ENCODE results near the gene TCF7L2.

DNA sequence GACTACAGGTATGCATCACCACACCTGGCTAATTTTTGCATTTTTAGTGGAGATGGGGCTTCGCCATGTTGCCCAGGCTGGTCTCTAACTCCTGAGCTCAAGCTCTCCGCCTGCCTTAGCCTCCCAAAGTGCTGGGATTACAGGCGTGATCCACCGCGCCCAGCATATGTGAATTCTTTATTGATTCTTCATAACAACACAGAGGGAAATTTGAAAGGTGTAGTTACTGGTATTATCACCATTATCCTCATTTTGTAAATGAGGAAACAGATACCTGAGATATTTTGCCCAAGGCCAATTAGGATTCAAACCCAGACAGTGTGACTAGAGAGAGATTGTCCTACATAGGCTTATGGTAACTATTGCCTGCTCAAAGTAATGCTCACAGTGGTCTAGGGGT lies 22.6 kb downstream of the TCF7L2 start:
- no peak; the same call in 1 of the 2 replicates for TF ChIP-seq POLR2AphosphoS5 (IDR thresholded peaks at IDR 0.05; ENCODE audit: low read depth, low read length)
- no peak for TF ChIP-seq REST (IDR thresholded peaks at IDR 0.05; ENCODE audit: insufficient read depth in 1 of 2, low read depth in 2 of 2, low read length in 2 of 2)
- TF ChIP-seq SIN3A (IDR thresholded peaks at IDR 0.05; ENCODE audit: borderline replicate concordance, insufficient read depth, low read length) = no peak

All from PFSK-1 (cell line).